Stimulated activated CD4-positive, alpha-beta T cell treated with anti-CD3 and anti-CD28 coated beads, Interleukin-2, amount 100 ng/mL, for 24 hours (primary cell): ENCODE results near the gene FKBP1B.
"Not testable (repeated sequence)": the region's sequence is repeated elsewhere in the genome, so short reads cannot be mapped to it uniquely, and the experiment has no call there.

ENCODE experiments used
- DNase-seq, 2 donors: peaks; one replicate each; pipeline ENCODE4 v3.0.0-alpha.2; 2020

FKBP1B gene

DNA sequence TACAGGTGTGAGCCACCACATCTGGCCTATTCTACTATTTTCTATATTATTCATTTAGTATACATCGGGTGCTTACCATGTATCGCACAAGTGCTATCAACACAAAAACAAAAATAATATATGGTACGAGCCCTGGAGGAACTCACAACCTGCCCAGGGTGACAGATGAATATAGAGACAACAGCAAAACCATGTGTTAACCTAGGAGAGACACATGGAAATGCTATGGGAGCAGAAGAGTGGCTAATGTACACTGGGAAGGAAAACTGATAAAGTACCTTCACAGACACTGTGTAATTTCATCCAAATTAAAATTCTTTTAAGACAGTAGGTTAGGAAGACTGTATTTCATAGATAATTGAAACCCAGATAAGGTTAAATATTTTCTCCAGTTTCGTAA lies 22.7 kb downstream of the FKBP1B start:
- no peak for DNase-seq

- DNase-seq, result no peak
These were observed 24.3 kb downstream of the FKBP1B start for GRCh38 chr2:24073816-24074215.

- no peak for DNase-seq
These were observed 25.7 kb downstream of the FKBP1B start for GRCh38 chr2:24075259-24075658.

- DNase-seq, result peak; percentile 100
These were observed 26.6 kb downstream of the FKBP1B start, which contains the start of gene SF3B6 for GRCh38 chr2:24075915-24076848. SF3B6 (minus strand) TSS chr2:24076326; CDS start chr2:24076229, 97 bp downstream.

DNA sequence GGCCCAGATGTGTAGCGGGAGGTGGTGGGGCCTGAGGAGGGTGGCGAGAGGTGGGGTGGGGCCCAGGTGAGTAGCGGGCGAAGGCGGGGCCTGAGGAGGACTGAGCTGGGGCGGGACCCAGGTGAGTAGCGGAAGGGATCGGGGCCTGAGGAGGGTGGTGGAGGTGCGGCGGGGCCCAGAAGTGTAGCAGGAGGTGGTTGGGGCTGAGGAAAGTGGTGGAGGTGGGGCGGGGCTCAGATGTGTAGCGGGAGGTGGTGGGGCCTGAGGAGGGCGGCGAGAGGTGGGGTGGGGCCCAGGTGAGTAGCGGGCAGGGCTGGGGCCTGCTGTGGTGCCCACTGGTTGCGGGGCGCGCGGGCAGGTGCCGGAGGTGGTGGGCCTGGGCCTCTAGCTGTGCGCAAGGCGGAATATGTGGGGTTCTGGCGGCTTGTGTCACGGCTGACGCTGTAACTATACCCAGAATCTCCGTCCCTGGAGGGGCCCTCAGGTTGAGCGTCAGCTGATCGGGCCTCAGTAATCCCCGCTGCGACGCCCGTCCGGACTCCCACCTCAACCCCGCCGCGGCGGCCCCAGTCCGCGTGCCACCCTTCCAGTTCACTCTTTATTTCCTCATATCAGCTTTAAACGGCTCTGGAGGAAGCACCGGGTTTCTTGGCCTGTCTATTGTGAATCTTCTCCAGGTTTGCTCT lies 27.5 kb downstream of the FKBP1B start:
- peak in 1 of 2 donors; percentile 24 for DNase-seq

- DNase-seq, result no peak
These were observed 28.0 kb downstream of the FKBP1B start for GRCh38 chr2:24077535-24077877.

DNA sequence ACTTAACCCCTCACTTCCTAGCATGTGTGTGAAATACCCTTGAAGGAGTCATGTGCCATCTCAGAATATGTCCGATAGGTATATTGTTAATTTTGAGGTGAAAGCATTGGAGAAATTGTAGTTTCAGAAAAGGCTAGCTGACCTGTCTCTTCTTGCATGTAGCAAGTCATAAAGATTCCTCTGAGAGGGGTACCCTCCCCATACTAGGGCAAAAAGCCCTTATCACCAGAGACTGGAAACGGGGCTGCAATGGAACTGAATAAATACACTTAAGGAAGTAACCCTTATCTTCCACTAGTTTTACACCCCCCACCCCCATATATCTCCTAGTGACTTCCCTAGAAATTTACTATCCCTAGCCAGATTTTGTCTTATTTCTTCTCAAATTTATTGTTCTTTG lies 28.3 kb downstream of the FKBP1B start:
- DNase-seq, result no peak

GRCh38 chr2:24080701-24081100 lies 31.2 kb downstream of the FKBP1B start:
- no peak for DNase-seq

DNA sequence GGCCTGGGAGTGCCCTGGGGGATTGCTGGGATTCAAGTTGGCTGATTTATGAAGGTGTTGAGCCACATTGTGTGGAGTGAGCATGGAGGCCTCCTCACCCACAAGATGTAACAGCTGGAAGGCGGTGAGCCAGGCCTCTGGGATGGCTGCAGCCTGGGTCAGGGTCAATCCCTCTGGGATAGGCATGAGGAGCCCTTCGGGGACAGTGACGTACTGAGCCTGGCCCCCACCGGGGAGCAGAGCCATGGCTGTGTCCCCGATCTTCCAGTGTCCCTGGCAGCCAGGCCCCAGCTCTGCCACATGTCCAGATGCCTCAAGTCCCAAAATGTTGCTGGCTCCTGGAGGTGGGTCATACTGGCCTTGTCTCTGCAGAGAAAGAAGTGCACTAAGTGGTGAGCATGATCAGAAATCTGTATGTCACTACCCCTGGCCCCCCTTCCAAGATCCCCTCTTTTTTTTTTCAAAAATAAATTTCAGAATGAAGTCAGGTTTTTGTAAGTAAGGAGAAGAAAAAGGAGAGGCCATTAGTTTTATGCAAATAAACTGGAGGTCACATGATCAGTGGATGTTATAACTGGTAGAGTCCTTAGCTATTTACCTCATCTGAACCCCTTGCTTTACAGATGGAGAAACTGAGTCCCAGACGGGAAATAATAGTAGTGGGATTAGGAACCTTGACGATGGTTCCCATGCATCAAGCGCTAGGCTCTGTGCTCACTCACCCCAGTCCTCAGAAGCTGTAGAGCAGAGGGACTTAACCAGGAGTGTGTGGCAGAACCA lies 33.4 kb downstream of the FKBP1B start:
- no peak for DNase-seq

DNA sequence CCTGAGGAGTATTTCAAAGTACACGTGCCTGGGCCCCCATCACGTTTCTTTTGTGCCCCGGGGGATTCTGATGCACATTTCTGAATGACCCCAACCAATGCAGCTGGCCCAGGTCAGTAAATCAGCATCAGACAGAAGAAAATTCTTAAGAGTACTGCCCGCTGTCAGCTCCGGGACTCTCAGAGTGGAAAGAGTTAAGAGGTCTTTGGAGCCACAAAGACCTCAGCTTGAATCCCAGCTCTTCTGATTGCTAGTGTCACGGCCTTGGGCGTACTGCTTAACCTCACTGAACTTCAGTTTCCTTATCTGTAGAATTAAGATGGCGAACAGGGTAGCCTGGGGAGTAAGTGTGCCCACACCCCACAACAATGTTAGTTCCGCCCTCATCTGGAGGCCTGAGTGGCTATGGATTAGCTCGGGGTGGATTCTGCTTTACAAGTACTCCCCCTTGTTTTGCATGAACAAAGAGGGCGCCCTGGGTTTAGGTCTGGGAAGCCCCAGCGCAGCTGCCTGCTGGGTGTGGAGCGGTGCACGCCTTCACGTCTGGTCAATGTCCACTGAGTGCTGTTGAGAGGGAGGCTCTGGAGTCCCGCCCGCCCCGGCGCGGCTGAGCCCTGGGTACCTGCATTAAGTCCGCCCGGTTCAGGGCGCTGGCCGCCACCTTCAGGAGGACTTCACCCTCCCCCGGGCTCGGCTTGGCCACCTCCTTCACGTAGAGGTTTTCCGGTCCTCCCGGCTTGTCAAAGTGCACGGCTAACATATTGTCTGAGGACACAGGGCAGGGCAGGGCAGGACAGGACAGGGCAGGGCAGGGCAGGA lies 34.2 kb downstream of the FKBP1B start:
- no peak for DNase-seq

DNA sequence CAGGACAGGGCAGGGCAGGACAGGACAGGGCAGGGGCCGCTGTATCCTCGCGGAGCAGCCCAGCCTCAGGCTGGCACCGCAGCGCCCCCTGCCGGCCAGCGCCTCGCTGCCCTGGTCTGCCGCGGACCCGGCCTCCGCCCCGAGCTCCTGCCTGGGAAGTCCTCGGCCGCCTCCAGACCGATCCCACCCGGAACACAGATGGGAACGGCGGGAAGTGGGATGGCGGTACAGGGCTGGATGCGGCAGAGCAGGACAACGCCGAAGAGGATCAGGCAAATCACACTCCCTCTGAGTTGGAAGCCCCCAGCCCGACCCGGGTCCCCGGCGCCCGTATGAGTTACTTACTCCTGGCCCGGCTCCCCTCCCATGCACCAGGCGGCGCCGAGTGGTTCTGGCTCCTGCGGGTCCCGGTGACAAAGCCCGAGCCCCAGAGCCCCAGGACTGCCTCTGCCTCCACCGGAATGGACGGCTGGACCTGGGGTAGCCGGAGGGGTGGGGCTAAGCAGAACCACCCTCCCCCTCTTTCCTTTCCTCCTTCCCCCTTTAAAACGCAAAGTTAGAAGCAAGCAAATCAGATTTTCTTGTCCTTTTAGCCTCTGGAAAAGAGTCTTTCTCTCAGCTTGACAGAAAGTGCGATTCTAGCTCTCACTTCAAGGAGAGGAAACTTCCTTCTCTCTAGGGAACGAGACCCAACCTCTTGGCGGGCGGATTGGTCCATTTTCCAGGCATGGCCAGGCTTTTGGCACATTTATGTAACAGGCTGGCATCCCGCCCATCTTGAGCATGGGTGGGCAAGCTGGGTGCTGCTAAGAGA lies 35.1 kb downstream of the FKBP1B start, which contains the start of gene TP53I3:
TP53I3 (minus strand) TSS at position 449 of the 814 bp plus-strand sequence. CDS start 508 bp downstream, outside the sequence.
- peak; percentile 86 to 88 for DNase-seq

DNA sequence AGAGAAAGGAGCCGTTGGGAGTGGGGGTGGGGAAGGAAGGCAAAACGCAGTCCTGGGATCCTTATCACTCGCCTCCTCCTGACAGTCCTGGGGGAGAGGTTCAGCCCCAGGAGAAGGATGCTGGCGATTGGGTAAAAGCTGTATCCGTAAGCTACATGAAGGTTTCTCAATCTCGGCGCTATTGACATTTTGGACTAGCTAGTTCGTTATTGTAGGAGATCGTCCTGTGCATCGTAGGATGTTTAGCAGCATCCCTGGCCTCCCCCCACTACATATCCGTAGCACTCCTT lies 35.6 kb downstream of the FKBP1B start:
- no peak for DNase-seq

GRCh38 chr2:24086241-24086640 lies 36.7 kb downstream of the FKBP1B start:
- DNase-seq, result no peak

- no peak for DNase-seq
These were observed 37.5 kb downstream of the FKBP1B start for GRCh38 chr2:24087032-24087431.

DNA sequence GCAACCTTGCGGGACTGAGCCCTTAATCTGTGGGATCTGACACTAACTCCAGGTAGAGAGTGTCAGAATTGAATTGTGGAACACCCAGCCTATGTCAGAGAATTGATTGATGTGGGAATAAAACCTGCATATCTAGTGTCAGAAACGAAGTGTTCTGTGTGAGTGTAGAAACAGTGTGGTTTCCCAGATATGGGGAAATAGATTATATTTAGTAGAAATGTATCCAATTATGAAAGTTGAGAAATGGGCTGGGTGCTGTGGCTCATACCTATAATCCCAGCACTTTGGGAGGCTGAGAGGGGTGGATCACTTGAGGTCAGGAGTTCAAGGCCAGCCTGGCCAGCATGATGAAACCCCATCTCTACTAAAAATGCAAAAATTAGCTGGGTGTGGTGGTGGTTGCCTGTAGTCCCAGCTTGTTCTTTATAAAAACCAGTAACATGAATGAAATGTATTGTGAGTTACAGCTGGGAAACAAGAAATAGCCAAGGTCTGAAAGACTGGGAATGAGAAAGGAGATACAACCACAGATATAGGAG lies 39.3 kb downstream of the FKBP1B start:
- no peak for DNase-seq

GRCh38 chr2:24093270-24093669 lies 43.7 kb downstream of the FKBP1B start:
- DNase-seq, result not testable (repeated sequence)

- DNase-seq, result not testable (repeated sequence)
These were observed 45.7 kb downstream of the FKBP1B start for GRCh38 chr2:24095171-24095677.

GRCh38 chr2:24100732-24101131 lies 51.2 kb downstream of the FKBP1B start:
- not testable (repeated sequence) for DNase-seq

- no peak for DNase-seq
These were observed 52.5 kb downstream of the FKBP1B start for GRCh38 chr2:24101992-24102391.

DNA sequence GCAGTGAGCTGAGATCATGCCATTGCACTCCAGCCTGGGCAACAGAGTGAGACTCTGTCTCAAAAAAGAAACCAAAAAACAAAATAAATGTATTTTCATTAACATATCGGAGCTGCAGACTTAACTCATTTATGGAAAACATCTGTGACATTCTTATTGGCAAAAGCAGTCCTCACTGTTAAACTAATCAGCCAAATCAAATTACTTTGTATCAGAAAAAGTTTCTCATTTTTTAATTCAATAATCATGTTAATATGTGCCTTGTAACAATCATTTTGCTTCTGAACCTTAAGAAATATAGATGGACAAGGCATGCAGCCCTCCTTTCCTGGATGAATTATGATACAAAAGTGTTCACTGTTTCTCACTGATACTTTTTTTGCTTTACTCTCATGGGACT lies 53.1 kb downstream of the FKBP1B start:
- no peak for DNase-seq

DNA sequence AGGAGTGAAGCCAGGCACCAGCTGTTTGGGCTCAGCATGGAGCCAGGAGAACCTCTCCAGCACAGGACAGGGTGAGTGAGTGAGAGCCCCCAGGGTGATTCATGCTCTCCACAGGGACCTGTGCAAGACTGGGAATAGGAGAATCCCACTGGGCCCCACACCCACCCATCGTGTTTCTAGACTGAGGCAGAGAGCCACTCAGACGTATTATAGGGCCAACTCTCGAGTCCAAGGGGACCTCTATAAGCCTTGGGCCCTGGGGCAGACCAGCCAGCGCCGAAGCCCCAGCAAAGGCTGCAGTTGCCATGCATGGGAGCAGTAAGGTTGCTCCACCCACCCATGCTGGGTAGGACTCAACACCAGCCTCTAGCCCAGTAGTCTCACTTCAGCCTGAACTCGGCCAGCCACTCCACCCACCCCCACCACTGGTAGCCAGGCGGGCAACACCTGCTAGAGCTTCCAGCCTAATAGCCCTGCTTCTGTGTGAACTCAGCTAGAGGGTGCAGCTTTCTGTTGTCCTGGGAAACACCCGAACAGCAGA lies 54.6 kb downstream of the FKBP1B start:
- DNase-seq, result no peak
